GM19025 (cell line): ENCODE results near the gene MAPT.
"Not testable (repeated sequence)": the region's sequence is repeated elsewhere in the genome, so short reads cannot be mapped to it uniquely, and the experiment has no call there.

Experiments used
- ATAC-seq: cut with Tn5 transposase; IDR thresholded peaks from one replicate; pipeline ENCODE4 v1.9.1; 2021; ENCODE audit warnings: mild to moderate bottlenecking, low read depth, moderate library complexity; ENCODE audit not compliant: unreplicated experiment

The MAPT gene

GRCh38 chr17:45919136-45919535 lies 24.8 kb downstream of the MAPT start:
- ATAC-seq = no peak

GRCh38 chr17:45920083-45920482 lies 25.7 kb downstream of the MAPT start:
- no peak for ATAC-seq

- ATAC-seq = no peak
These were observed 29.3 kb downstream of the MAPT start for GRCh38 chr17:45923511-45924268.

- no peak for ATAC-seq
These were observed 30.0 kb downstream of the MAPT start for GRCh38 chr17:45924332-45924820.

- ATAC-seq = no peak
These were observed 31.0 kb downstream of the MAPT start for GRCh38 chr17:45925311-45925710.

GRCh38 chr17:45927247-45927646 lies 32.9 kb downstream of the MAPT start:
- no peak for ATAC-seq

GRCh38 chr17:45929344-45929743 lies 35.0 kb downstream of the MAPT start:
- no peak for ATAC-seq

GRCh38 chr17:45930420-45930951 lies 36.1 kb downstream of the MAPT start:
- no peak for ATAC-seq

- no peak for ATAC-seq
These were observed 37.3 kb downstream of the MAPT start for GRCh38 chr17:45931677-45932076.

GRCh38 chr17:45934044-45934979 lies 40.0 kb downstream of the MAPT start:
- ATAC-seq = no peak

- no peak for ATAC-seq
These were observed 40.9 kb downstream of the MAPT start for GRCh38 chr17:45935197-45935709.

GRCh38 chr17:45935710-45936509 lies 41.6 kb downstream of the MAPT start:
- no peak for ATAC-seq

GRCh38 chr17:45936610-45937009 lies 42.3 kb downstream of the MAPT start:
- ATAC-seq = no peak

- ATAC-seq = not testable (repeated sequence)
These were observed 42.8 kb downstream of the MAPT start for GRCh38 chr17:45937186-45937585.

GRCh38 chr17:45939395-45939794 lies 45.0 kb downstream of the MAPT start:
- ATAC-seq = no peak

- no peak for ATAC-seq
These were observed 45.9 kb downstream of the MAPT start for GRCh38 chr17:45940293-45940692.

- ATAC-seq = no peak
These were observed 46.5 kb downstream of the MAPT start for GRCh38 chr17:45940826-45941225.

- no peak for ATAC-seq
These were observed 47.0 kb downstream of the MAPT start for GRCh38 chr17:45941395-45941794.

- no peak for ATAC-seq
These were observed 47.9 kb downstream of the MAPT start for GRCh38 chr17:45942284-45942683.

- ATAC-seq = no peak
These were observed 52.5 kb downstream of the MAPT start for GRCh38 chr17:45946841-45947256.
